ENCODE data around the gene ARF4. TPM values are rescaled to one million over a fixed set of nuclear protein-coding genes. Genes with fewer than 3 reads are reported as not detected.

Gene ARF4
- total and polyA plus RNA-seq, 2 of the 4 experiments (the other 2 are of a cell fraction): 172 to 412 TPM

- H4K20me1 ChIP-seq (ENCODE audit: insufficient read depth, low read length): peaks cover 99% of the 10 kb centered on the region
- H2BK15ac ChIP-seq (ENCODE audit: low read depth, low read length): no peak overlapping the region
- no peak overlapping the region for H3K18ac ChIP-seq (ENCODE audit: low read depth, low read length)
- ChIA-PET POLR2A (ENCODE audit: unreplicated experiment) (interaction anchor here (1.0 kb wide), 1 partner anchor 8 kb away, joined by 4 read pairs; no protein-coding TSS in a partner anchor), CTCF (no interaction called here)
- H2AK9ac ChIP-seq (replicated peaks; ENCODE audit: low read depth, low read length, poor library complexity): no peak overlapping the region
- no peak overlapping the region for H3K56ac ChIP-seq (ENCODE audit: extremely low read depth, insufficient read depth, low read length)
- H2AK5ac ChIP-seq (ENCODE audit: low read depth, low read length): no peak overlapping the region
- dilution Hi-C loops (cut with HindIII; ENCODE audit: low sequenced_read_pairs, unreplicated experiment): no loop called here
- ATAC-seq (ENCODE audit: low read depth) (no peak), DNase-seq (no peak)
- no peaks in the 10 kb centered on the region for H3K27me3 ChIP-seq (ENCODE audit: control insufficient read depth, insufficient read depth, low read length)
- WGBS, 2 experiments (ENCODE audit: extremely low coverage in 2 of 2, insufficient read length in 1 of 2): no CpG with 5 or more reads among the region's 2 CpGs
- no peak overlapping the region for H3K9ac ChIP-seq (ENCODE audit: low read depth, low read length)
- BruUV-seq (replicated peaks): no TSS peak
- H3K27ac ChIP-seq (ENCODE audit: insufficient read depth, low read length): no peak overlapping the region
- in situ Hi-C loops (cut with MboI; ENCODE audit: low sequenced_read_pairs): no loop called here
- H2BK120ac ChIP-seq (ENCODE audit: low read depth, low read length): no peak overlapping the region
- no peak overlapping the region for H4K91ac ChIP-seq (ENCODE audit: insufficient read depth, low read depth, low read length)
- no peak overlapping the region for H3K14ac ChIP-seq (replicated peaks; ENCODE audit: low read depth, low read length)
- no peak overlapping the region for H3K23ac ChIP-seq (ENCODE audit: low read depth, low read length)
- no peak overlapping the region for H2BK20ac ChIP-seq (ENCODE audit: low read depth, low read length)
- H3K9me3 ChIP-seq (ENCODE audit: control insufficient read depth, insufficient read depth, low read length): no peaks in the 10 kb centered on the region
- peaks cover 8% of the 10 kb centered on the region for H3K4me1 ChIP-seq (ENCODE audit: control insufficient read depth, insufficient read depth, low read length)
- H3K79me1 ChIP-seq (ENCODE audit: low read depth in 1 of 2, low read length in 2 of 2): peaks cover 0 to 15% of the 10 kb centered on the region in 2 experiments; a peak in 1 of 4 replicates
- no peak overlapping the region for H3K4me3 ChIP-seq (ENCODE audit: insufficient read depth, low read depth, low read length)
- H4K5ac ChIP-seq (ENCODE audit: low read depth, low read length): no peak overlapping the region
- 0 out of 2 replicates have a peak overlapping the region, but pooled peaks have one; percentile 13 for H3K4me2 ChIP-seq (ENCODE audit: low read depth, low read length)
- no peak overlapping the region for H3K4ac ChIP-seq (ENCODE audit: low read depth, low read length)
- no peak overlapping the region for H4K8ac ChIP-seq (ENCODE audit: low read depth in 2 of 2, low read length in 2 of 2)
- H3K9me1 ChIP-seq (ENCODE audit: insufficient read depth, low read length): peaks cover 5% of the 10 kb centered on the region
- TF ChIP-seq RFX5 (IDR thresholded peaks at IDR 0.05; ENCODE audit: low read depth, low read length) (no peak), BHLHE40 (IDR thresholded peaks at IDR 0.05; ENCODE audit: low read depth, low read length) (no peak), CHD1 (IDR thresholded peaks at IDR 0.05; ENCODE audit: low read depth, low read length) (no peak), CEBPB (IDR thresholded peaks at IDR 0.05; ENCODE audit: low read depth, low read length) (peak; percentile 42; the same call in 1 of the 2 replicates)
- no peak overlapping the region for H2AFZ ChIP-seq (replicated peaks; ENCODE audit: low read length, poor library complexity)
- H2BK5ac ChIP-seq (ENCODE audit: low read depth, low read length, poor library complexity, severe bottlenecking): no peak overlapping the region
- intact Hi-C loops (cut with micrococcal nuclease): no loop called here
- H3K36me3 ChIP-seq (ENCODE audit: control insufficient read depth, insufficient read depth, low read length): peaks cover 18% of the 10 kb centered on the region
Observed at GRCh38 chr3:57587905-57588304, 9.2 kb downstream of the ARF4 start.

Data from IMR-90 (cell line).